ENCODE data around the gene NDUFS8.

GRCh38 chr11:68004551-68005335 is 25.7 kb upstream of the NDUFS8 start:
- TF ChIP-seq SMC3 (IDR thresholded peaks at IDR 0.05; ENCODE audit: low read depth, low read length) (no peak), CTCF (conservative IDR thresholded peaks at IDR 0.05; ENCODE audit: low read depth, low read length) (no peak), POLR2A (IDR thresholded peaks at IDR 0.05; ENCODE audit: low read depth, low read length) (no peak), MAZ (IDR thresholded peaks at IDR 0.05; ENCODE audit: borderline replicate concordance, low read depth, low read length) (no peak), MAFK (IDR thresholded peaks at IDR 0.05; ENCODE audit: low read depth, low read length) (no peak), RFX5 (IDR thresholded peaks at IDR 0.05; ENCODE audit: low read depth, low read length) (no peak)
